Measurements from ENCODE around the gene TMEM217. TPM values are rescaled to one million over a fixed set of nuclear protein-coding genes. Genes with fewer than 3 reads are reported as not detected.
A peak's percentile ranks its signal among the peaks of the same experiment; 100 is the strongest.

The TMEM217 gene
- total RNA-seq, 4 donors from 2014 or later = 1.4 to 4.7 (median 2.0) TPM

DNA sequence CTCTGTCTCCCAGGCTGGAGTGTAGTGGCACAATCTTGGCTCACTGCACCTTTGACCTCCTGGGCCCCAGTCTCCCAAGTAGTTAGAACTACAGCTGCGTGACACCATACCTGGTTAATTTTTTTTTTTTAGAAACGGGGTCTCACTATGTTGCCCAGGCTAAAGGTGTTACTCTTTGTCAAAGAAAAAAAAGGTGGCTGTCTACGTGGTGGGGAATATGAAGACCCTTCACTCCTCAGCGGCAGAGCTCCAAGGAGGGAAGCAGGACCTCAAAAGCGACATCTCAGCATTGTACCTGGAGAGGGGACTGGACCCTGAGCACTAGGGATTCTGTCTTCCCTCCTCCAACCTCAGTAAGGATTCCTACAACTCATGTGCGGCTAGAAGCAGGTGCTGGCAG is 16.8 kb downstream of the TMEM217 start:
- intact Hi-C loops (cut with DNase I) = no loop called here
- no peaks in the 10 kb centered on the region for H3K27me3 ChIP-seq
- TF ChIP-seq POLR2A (IDR thresholded peaks at IDR 0.05) (no peak), CTCF (IDR thresholded peaks at IDR 0.05) (no peak)
- H3K4me3 ChIP-seq = no peak overlapping the region
- peak overlapping the region in 2 of 4 donors; percentile 37 to 84 for H3K27ac ChIP-seq
- H3K9me3 ChIP-seq = no peaks in the 10 kb centered on the region
- H3K36me3 ChIP-seq = no peaks in the 10 kb centered on the region
- no peak for DNase-seq
- 94 to 99% methylated on average over 6 of the region's 6 CpGs for WGBS, 2 donors
- peaks cover 27 to 69% (median 36%) of the 10 kb centered on the region in 3 donors for H3K4me1 ChIP-seq

GRCh38 chr6:37239950-37240713 is 17.8 kb downstream of the TMEM217 start:
- H3K27me3 ChIP-seq = no peaks in the 10 kb centered on the region
- intact Hi-C loops (cut with DNase I) = no loop called here
- H3K4me3 ChIP-seq = no peak overlapping the region
- no peaks in the 10 kb centered on the region for H3K36me3 ChIP-seq
- TF ChIP-seq CTCF (IDR thresholded peaks at IDR 0.05) (no peak), POLR2A (IDR thresholded peaks at IDR 0.05) (no peak)
- peak overlapping the region; percentile 58 to 84 (median 80) for H3K27ac ChIP-seq
- H3K9me3 ChIP-seq = no peaks in the 10 kb centered on the region
- WGBS, 2 donors = 27 to 29% methylated on average over 4 of the region's 4 CpGs
- no peak for DNase-seq
- peaks cover 27 to 59% (median 33%) of the 10 kb centered on the region in 3 donors for H3K4me1 ChIP-seq

- TF ChIP-seq POLR2A (IDR thresholded peaks at IDR 0.05) (no peak), CTCF (IDR thresholded peaks at IDR 0.05) (no peak)
- Histone ChIP-seq H3K4me3 (no peak overlapping the region), H3K9me3 (no peaks in the 10 kb centered on the region), H3K27ac (peak overlapping the region; percentile 12 to 84 (median 80)), H3K4me1 (peaks cover 27 to 53% (median 32%) of the 10 kb centered on the region in 3 donors), H3K27me3 (no peaks in the 10 kb centered on the region), H3K36me3 (no peaks in the 10 kb centered on the region)
- intact Hi-C loops (cut with DNase I) = no loop called here
- WGBS, 2 donors = 68 to 85% methylated on average over 3 of the region's 3 CpGs
- DNase-seq = no peak
Measured at GRCh38 chr6:37239526-37239925, 18.4 kb downstream of the TMEM217 start.

DNA sequence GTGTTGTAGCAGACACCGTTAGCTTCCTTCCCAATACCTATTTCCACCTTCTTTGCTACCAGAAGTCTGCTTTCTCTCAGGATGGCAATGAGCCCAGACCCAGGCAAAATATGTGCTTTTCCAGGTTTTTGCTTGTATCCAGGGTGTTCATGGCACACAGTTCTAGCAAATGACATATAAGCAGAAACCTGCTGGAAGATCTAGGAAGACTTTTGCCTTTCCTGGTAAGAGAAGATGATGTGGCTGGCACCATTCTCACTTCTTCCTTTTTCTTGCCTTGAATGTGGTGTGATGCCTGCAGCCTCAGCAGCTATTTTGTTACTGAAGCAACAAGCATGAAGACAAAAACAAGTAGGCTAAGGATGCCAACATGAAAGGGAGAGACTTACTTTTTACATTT is 19.6 kb downstream of the TMEM217 start:
- Histone ChIP-seq H3K4me3 (no peak overlapping the region), H3K36me3 (no peaks in the 10 kb centered on the region), H3K9me3 (no peaks in the 10 kb centered on the region), H3K4me1 (peaks cover 18 to 41% (median 22%) of the 10 kb centered on the region in 3 donors), H3K27me3 (no peaks in the 10 kb centered on the region), H3K27ac (peak overlapping the region in 1 of 4 donors; percentile 16)
- intact Hi-C loops (cut with DNase I) = no loop called here
- WGBS, 2 donors = 55 to 72% methylated on average over 1 of the region's 1 CpG
- DNase-seq = no peak
- TF ChIP-seq POLR2A (IDR thresholded peaks at IDR 0.05) (no peak), CTCF (IDR thresholded peaks at IDR 0.05) (no peak)

DNA sequence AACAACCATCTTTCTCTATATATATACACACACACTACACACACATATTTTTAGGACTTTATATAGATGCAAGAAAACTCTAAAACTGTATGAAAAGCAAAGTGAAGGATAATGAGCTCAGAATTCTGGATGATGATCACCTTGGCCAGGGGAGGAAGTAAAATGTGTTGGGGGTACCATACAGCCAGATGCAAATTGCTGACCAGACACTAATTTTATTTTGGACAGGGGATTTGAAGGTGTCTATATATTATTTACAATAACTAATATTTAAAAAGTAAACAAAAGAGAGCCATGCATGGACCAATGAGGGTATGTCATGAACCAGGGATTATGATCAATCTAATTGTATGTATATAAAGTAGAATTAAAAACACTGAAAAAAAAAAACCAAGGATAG is 20.2 kb downstream of the TMEM217 start:
- Histone ChIP-seq H3K27ac (no peak overlapping the region), H3K9me3 (no peaks in the 10 kb centered on the region), H3K4me3 (no peak overlapping the region), H3K36me3 (no peaks in the 10 kb centered on the region), H3K27me3 (no peaks in the 10 kb centered on the region), H3K4me1 (peaks cover 18 to 35% (median 18%) of the 10 kb centered on the region in 3 donors)
- DNase-seq = no peak
- intact Hi-C loops (cut with DNase I) = no loop called here
- TF ChIP-seq CTCF (IDR thresholded peaks at IDR 0.05) (no peak), POLR2A (IDR thresholded peaks at IDR 0.05) (no peak)

Measured in esophagus squamous epithelium (tissue), 5 donors.